ENCODE measurements around the gene CPT1C. TPM values are rescaled to one million over a fixed set of nuclear protein-coding genes. Genes with fewer than 3 reads are reported as not detected.

Gene CPT1C
- total RNA-seq, 2 experiments from 2014 or later, result 0.47 to 0.59 TPM

DNA sequence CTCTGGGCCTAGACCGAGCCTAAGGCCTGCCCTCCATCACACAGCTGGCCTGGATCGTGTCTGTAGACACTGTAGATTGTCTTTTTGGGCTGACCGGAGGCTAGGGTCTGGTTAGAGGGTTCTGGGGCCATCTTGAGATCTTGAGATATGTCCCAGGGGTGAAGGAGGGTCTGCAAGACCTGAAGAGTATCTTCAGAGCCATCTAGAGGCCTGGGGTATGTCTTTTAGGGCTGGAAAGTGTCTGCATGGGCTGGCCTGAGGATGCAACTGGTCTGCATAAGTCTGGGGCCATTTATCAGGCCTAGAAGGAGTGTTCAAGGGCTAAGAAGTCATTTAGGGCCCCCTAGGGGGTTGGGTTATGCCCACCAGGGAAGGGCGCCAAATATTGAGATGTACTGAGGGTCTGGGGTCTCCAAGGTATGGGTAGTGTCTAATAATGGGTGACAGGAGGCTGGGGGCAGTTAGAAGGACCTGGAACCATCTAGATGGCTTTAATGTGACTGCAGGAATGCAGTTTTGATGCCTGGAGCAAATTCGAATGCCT, 48.4 kb upstream of the CPT1C start:
- peak overlapping the region; percentile 97 for H3K27ac Mint-ChIP-seq
- intact Hi-C loops (cut with DNase I, micrococcal nuclease), result loop anchor here (1.0 to 5.0 kb wide), 5 partner anchors 23 to 385 kb away; partner anchors contain the start of genes AKT1S1 (in 1 of the 2), BCL2L12 (in 1 of the 2), IRF3 (in 1 of the 2) and TBC1D17 (in 1 of the 2)
- TF ChIP-seq, protein P1, sequence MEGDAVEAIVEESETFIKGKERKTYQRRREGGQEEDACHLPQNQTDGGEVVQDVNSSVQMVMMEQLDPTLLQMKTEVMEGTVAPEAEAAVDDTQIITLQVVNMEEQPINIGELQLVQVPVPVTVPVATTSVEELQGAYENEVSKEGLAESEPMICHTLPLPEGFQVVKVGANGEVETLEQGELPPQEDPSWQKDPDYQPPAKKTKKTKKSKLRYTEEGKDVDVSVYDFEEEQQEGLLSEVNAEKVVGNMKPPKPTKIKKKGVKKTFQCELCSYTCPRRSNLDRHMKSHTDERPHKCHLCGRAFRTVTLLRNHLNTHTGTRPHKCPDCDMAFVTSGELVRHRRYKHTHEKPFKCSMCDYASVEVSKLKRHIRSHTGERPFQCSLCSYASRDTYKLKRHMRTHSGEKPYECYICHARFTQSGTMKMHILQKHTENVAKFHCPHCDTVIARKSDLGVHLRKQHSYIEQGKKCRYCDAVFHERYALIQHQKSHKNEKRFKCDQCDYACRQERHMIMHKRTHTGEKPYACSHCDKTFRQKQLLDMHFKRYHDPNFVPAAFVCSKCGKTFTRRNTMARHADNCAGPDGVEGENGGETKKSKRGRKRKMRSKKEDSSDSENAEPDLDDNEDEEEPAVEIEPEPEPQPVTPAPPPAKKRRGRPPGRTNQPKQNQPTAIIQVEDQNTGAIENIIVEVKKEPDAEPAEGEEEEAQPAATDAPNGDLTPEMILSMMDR (IDR thresholded peaks at IDR 0.05), result no peak
- H3K4me3 ChIP-seq (ENCODE audit: low read length), result peak overlapping the region; percentile 99
- H3K36me3 ChIP-seq (ENCODE audit: insufficient read depth, low read length), result peaks cover 30% of the 10 kb centered on the region
- H3K4me1 ChIP-seq (ENCODE audit: insufficient read depth, low read length), result peaks cover 70% of the 10 kb centered on the region
- CTCF ChIA-PET, result interaction anchor here (1.1 to 1.2 kb wide), 3 partner anchors 30 to 38 kb away, joined by 3 to 6 read pairs (median 3); no protein-coding TSS in a partner anchor
- POLR2A ChIA-PET, result interaction anchor here (0.6 to 5.5 kb wide), 21 partner anchors 18 to 1023 kb away, joined by 3 to 125 read pairs (median 5); partner anchors contain the start of genes AKT1S1, AP2A1, BCL2L12 and FUZ
- no peaks in the 10 kb centered on the region for H3K27me3 ChIP-seq (ENCODE audit: control insufficient read depth in 1 of 2, insufficient read depth in 2 of 2, low read length in 2 of 2)
- H3K9me3 Mint-ChIP-seq, result no peaks in the 10 kb centered on the region
- H3K9me3 ChIP-seq (ENCODE audit: control insufficient read depth in 1 of 2, insufficient read depth in 1 of 2, low read length in 2 of 2), result no peaks in the 10 kb centered on the region
- peaks cover 70% of the 10 kb centered on the region for H3K4me1 Mint-ChIP-seq (ENCODE audit: low read depth)
- no peaks in the 10 kb centered on the region for H3K27me3 Mint-ChIP-seq
- DNase-seq (no peak), ATAC-seq (ENCODE audit: poor library complexity) (no peak)
- H3K27ac ChIP-seq (ENCODE audit: low read depth in 1 of 2, low read length in 2 of 2), result peak overlapping the region; percentile 83 to 96
- peak overlapping the region; percentile 95 for H3K4me3 Mint-ChIP-seq
- peaks cover 25% of the 10 kb centered on the region for H3K36me3 Mint-ChIP-seq (ENCODE audit: low read depth)

DNA sequence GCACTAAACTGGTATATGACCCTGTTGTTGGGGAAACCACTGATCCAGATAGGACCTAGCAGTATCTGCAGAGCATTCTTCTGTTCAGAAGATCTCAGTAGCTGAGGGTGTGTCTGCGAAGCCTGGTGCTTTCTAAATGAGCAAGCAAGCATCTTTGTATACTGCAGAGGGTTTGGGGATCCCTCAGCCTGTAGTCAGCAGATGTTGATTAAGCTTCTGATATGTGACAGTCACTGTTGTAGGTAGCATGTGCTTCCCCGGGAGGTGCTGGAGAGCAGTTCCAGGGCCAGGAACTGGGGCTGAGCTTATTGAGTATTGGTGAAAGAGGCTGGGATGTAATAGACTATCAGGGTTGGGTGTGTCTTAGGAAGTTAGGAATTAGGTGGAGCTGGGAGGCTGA, 47.5 kb upstream of the CPT1C start:
- Histone ChIP-seq H3K27me3 (ENCODE audit: control insufficient read depth in 1 of 2, insufficient read depth in 2 of 2, low read length in 2 of 2) (no peaks in the 10 kb centered on the region), H3K36me3 (ENCODE audit: insufficient read depth, low read length) (peaks cover 34% of the 10 kb centered on the region), H3K4me1 (ENCODE audit: insufficient read depth, low read length) (peaks cover 61% of the 10 kb centered on the region), H3K4me3 (ENCODE audit: low read length) (no peak overlapping the region), H3K9me3 (ENCODE audit: control insufficient read depth in 1 of 2, insufficient read depth in 1 of 2, low read length in 2 of 2) (no peaks in the 10 kb centered on the region), H3K27ac (ENCODE audit: low read depth in 1 of 2, low read length in 2 of 2) (no peak overlapping the region)
- CTCF ChIA-PET, result interaction anchor here (1.1 kb wide), 1 partner anchor 37 kb away, joined by 3 read pairs; no protein-coding TSS in a partner anchor
- no peaks in the 10 kb centered on the region for H3K9me3 Mint-ChIP-seq
- POLR2A ChIA-PET, result interaction anchor here (2.0 to 5.5 kb wide), 3 partner anchors 17 to 54 kb away, joined by 8 to 125 read pairs (median 21); partner anchors contain the start of genes BCL2L12, IRF3 and PRR12
- H3K36me3 Mint-ChIP-seq (ENCODE audit: low read depth), result peaks cover 30% of the 10 kb centered on the region
- ATAC-seq (ENCODE audit: poor library complexity) (no peak), DNase-seq (no peak)
- peak overlapping the region; percentile 95 for H3K4me3 Mint-ChIP-seq
- intact Hi-C loops (cut with DNase I, micrococcal nuclease), result loop anchor here (2.0 to 5.0 kb wide), 3 partner anchors 29 to 384 kb away; partner anchors contain the start of genes AKT1S1 (in 1 of the 2), TBC1D17 (in 1 of the 2), VRK3 (in 1 of the 2) and ZNF473 (in 1 of the 2)
- TF ChIP-seq, protein P1 (IDR thresholded peaks at IDR 0.05), result no peak
- H3K4me1 Mint-ChIP-seq (ENCODE audit: low read depth), result peaks cover 61% of the 10 kb centered on the region
- H3K27ac Mint-ChIP-seq, result peak overlapping the region; percentile 97
- H3K27me3 Mint-ChIP-seq, result no peaks in the 10 kb centered on the region

DNA sequence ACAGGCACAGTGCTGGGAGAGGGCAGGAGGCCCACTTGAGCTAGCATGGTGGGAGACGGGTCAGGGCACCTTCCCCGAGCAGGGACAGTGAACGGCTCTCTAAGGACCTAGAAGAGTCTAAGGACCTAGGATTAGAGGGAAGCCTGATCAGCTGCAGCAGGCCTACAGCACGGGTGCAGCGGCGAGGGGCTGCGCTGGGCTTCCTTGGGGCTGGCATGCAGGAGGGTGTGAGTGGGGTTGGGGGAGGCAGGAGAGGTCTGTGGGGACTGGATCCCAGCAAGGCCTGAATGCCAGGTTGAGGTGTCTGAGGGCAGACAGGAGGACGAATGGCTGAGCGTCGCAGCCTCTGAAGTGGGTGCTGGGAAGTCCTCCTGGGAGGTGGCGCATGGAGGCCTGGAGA, 45.3 kb upstream of the CPT1C start:
- TF ChIP-seq, protein P1 (IDR thresholded peaks at IDR 0.05), result no peak
- ATAC-seq (ENCODE audit: poor library complexity) (no peak), DNase-seq (no peak)
- Mint-ChIP-seq H3K4me3 (no peak overlapping the region), H3K27ac (peak overlapping the region; percentile 20), H3K36me3 (ENCODE audit: low read depth) (peaks cover 40% of the 10 kb centered on the region), H3K27me3 (no peaks in the 10 kb centered on the region), H3K9me3 (no peaks in the 10 kb centered on the region), H3K4me1 (ENCODE audit: low read depth) (peaks cover 42% of the 10 kb centered on the region)
- CTCF ChIA-PET, result no interaction called here
- no peaks in the 10 kb centered on the region for H3K9me3 ChIP-seq (ENCODE audit: control insufficient read depth in 1 of 2, insufficient read depth in 1 of 2, low read length in 2 of 2)
- POLR2A ChIA-PET, result interaction anchor here (1.0 kb wide), 1 partner anchor 16 kb away, joined by 5 read pairs; no protein-coding TSS in a partner anchor
- intact Hi-C loops (cut with DNase I, micrococcal nuclease), result no loop called here
- no peak overlapping the region for H3K4me3 ChIP-seq (ENCODE audit: low read length)
- peaks cover 51% of the 10 kb centered on the region for H3K36me3 ChIP-seq (ENCODE audit: insufficient read depth, low read length)
- H3K27me3 ChIP-seq (ENCODE audit: control insufficient read depth in 1 of 2, insufficient read depth in 2 of 2, low read length in 2 of 2), result no peaks in the 10 kb centered on the region
- H3K4me1 ChIP-seq (ENCODE audit: insufficient read depth, low read length), result peaks cover 46% of the 10 kb centered on the region
- H3K27ac ChIP-seq (ENCODE audit: low read depth in 1 of 2, low read length in 2 of 2), result no peak overlapping the region

Measured in CD4-positive, alpha-beta T cell (primary cell).